GM12801 (cell line): ENCODE results near the gene NINJ2.

Experiments used
- TF ChIP-seq, protein P1 (sequence below): IDR thresholded peaks from one replicate; pipeline ENCODE4 v1.5.1; 2011; ENCODE audit warnings: control low read depth; ENCODE audit not compliant: insufficient read length; ENCODE audit errors: extremely low read depth

The NINJ2 gene

DNA sequence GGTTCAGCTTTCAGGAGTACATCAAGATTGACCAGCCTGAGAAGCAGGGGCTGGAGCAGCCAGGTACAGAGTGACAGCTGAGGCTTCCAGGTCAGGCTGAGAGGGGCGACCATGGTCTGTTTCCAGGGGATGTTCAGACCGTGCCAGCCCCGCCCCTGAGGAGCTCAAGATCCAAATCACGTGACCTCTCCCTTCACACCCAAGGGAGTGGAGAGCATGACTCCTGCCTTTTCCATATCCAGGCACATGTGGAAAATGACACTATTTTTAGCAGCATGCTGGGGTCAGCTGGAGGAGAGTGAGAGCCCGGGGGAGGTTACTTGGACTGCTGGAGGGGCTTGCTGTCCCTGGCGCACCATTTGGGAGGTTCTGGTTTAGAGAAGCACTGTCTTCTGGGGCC is 110.8 kb downstream of the NINJ2 start:
- TF ChIP-seq, protein P1, sequence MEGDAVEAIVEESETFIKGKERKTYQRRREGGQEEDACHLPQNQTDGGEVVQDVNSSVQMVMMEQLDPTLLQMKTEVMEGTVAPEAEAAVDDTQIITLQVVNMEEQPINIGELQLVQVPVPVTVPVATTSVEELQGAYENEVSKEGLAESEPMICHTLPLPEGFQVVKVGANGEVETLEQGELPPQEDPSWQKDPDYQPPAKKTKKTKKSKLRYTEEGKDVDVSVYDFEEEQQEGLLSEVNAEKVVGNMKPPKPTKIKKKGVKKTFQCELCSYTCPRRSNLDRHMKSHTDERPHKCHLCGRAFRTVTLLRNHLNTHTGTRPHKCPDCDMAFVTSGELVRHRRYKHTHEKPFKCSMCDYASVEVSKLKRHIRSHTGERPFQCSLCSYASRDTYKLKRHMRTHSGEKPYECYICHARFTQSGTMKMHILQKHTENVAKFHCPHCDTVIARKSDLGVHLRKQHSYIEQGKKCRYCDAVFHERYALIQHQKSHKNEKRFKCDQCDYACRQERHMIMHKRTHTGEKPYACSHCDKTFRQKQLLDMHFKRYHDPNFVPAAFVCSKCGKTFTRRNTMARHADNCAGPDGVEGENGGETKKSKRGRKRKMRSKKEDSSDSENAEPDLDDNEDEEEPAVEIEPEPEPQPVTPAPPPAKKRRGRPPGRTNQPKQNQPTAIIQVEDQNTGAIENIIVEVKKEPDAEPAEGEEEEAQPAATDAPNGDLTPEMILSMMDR, result no peak

DNA sequence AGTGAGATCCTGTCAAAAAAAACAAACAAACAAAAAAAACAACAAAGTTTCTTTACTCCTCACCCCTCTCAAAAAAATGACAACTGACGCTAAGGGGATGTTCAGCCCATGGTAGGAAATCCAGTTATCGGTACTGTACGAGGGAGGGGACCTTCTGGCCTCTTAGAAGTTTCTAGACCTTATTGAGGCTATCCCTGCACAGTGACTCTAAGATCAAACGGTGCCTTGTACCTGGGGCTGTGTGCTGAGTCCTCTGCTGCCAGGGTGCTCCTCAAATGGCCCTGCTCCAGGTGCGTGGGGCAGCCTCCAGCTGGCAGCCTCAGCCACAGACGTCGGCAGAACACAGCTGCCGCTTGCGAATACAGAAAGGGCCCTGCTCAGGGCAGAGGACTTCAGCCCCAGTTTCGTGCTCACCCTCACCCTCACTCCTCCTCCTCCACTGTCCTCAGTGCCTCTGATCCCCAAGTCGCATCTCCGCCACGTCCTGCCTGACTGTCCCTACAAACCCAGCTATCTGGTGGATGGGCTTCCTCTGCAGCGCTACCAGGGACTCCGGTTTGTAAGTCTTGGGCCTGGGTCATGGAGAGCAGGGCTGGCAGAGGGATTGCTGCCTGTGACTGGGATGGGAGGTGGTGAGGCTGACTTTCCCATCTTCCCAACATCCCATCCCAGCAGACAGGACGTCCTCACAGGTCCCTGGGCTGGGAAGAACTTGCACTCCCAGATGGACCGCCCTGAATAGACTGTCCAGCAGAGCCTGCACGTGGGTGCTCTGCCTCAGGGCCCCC is 112.6 kb downstream of the NINJ2 start:
- TF ChIP-seq, protein P1, result no peak

DNA sequence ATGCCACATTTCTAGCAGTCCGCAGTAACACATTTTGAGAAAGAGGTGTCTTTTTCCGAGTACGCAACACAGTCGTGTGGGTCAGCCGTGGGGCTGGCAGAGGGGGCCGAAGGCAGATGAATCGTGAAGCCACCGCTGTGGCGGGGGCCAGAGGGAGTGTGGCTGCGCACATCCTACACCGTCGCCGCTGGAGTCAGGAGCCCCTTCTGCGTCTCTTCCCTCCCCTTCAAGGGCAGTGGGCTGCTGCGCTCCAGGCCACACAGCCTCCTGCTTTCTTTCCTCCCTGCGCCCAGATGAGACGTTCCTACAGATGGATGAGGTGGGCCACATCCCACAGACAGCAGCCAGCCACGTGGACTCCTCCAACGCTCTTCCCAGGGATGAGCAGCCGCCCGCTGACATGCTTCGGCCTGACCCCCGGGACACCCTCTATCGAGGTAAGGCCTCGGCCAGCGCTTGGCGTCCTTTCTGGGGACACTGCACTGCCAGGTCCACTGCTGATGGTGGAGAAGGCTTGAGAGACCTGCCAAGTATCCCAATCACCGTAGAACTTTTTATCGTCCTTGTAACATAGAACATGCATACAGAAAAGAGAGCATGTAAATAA is 113.7 kb downstream of the NINJ2 start:
- TF ChIP-seq, protein P1, result no peak

DNA sequence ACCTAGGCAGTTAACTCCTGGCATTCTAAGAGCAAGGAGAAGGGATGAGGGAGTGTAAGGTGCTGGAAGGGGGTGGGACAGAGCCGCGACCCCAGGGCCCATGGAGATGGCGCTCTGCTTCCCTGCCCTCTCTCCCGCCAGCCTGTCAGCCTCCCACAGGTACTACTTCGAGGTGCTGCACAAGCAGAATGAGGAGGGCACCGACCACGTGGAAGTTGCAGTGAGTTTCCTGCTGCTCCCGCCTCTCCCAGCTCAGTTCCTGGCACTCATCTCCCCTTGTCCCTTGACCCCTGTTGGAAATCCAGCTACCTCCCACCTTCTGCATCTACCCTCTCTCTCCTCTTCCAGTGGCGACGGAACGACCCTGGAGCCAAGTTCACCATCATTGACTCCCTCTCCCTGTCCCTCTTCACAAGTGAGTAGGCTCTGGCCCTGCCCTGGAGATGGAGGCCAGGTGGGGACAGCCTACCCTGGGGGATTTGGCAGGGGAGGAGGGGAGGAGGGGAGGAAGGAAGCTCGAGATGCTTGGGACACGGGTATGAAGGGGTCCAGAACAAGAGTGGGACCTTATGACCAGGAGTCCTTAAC is 115.3 kb downstream of the NINJ2 start:
- TF ChIP-seq, protein P1, result no peak

DNA sequence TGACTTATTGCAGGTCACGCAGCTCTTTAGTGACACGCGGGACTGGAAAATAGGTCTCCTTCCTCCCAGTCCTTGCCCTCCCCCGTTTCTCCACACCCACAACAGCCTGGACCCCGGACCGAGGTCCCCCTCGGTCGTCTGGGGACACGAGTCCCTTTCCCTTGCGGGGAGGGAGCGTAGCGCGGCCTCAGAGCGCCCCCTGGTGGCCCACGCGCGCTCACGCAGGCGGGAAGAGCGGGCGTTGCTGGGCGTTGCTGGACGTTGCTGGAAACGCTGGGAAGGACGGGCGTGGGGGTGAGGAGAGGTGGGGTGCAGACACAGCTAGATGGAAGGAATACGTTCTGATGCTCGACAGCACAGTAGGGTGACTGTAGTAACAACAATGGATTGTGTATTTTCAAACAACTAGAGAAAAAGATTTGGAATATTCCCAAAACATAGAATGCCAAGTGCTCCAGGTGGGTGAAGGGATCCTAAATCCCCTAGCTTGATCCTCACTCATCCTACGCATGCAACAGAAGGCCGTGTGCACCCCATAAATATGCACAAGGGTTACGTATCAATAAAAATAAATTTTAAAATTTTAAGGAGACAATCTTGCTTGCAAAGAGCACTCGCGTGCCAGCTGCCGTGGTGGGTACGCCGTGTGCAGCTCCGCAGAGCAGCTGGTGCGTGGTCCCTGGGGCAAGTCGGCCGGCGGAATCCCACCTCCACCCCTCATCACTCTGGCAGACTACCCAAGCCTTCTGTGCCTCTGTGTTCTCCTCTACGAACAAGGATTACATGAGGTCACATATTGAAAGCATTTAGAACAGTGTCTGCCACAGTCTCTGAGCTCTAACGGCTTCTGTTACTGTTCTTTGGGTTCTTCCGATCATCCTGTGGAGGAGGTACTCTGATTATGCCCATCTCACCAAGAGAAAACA is 116.1 kb downstream of the NINJ2 start:
- TF ChIP-seq, protein P1, result no peak

DNA sequence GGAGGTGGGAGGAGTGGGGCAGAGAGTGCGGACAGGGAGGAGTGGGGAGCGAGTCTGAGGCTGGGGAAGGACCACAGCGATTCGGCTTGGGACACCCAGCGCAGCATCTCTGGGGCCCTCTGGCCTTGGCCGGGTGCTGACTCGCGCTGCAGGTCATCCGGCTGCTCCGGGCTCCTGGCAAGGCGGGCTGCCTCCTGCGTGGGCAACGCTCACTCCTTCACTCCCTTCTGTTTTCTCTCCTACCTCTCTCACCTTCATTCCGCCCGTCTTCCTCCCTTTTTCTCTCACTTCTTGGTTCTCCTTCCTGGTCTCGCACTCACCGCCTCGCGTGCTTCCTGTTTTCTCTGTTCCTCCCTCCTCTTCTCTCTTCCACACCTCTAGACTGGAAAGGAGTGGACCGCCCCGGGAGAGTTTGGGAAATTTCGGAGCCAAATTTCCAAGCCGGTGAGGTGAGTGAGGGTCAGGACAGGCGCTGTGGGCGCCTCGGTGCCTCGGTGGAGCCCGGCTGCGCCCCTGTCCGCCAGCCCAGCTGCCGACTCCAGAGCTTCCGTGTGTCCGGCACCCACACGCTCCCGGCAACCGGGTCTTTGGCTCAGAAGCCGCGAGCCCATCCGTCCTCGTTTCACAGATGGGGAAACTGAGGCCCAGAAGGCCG is 116.9 kb downstream of the NINJ2 start:
- TF ChIP-seq, protein P1, result no peak
